Activated gamma-delta T cell treated with Interleukin-2 at 50 U/mL for 16 hours (primary cell): ENCODE measurements around the gene CST7.

Source experiments
- DNase-seq: peaks from one replicate; pipeline ENCODE4 v3.0.0-alpha.2; 2020

The CST7 gene

DNA sequence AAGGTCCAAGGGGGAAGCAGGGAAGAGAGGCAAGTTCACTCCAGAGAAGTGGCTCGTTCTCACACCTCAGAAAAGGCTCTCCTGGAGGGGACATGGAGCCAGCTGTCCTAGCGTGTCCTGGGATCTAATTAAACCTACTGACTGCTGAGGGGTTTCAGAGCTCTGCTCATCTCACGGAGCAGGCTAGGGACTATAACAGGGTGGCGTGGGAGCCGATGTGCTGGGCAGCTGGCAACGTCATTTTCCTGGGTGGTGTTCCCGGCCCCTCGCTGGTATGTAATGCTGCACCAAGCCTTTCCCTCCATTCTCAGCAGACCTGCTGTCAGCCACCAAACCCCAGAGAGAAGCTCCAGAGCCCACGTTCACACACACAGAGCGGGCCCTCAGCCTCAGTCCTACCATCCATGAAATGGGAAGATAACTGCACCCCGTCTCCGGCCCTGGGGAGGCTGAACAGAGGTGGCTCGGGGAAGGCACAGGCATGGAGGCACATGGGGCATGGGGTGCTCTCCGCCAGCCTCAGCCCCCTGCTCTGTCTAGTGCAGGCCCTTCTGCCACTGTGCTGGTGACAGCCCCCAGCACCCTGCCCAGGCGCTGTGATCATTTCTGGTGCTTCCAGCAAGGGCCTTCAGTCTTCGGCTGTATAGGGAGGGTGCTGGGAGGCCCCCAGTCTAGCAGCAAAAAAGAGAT lies 1.9 kb downstream of the CST7 start:
- no peak for DNase-seq

DNA sequence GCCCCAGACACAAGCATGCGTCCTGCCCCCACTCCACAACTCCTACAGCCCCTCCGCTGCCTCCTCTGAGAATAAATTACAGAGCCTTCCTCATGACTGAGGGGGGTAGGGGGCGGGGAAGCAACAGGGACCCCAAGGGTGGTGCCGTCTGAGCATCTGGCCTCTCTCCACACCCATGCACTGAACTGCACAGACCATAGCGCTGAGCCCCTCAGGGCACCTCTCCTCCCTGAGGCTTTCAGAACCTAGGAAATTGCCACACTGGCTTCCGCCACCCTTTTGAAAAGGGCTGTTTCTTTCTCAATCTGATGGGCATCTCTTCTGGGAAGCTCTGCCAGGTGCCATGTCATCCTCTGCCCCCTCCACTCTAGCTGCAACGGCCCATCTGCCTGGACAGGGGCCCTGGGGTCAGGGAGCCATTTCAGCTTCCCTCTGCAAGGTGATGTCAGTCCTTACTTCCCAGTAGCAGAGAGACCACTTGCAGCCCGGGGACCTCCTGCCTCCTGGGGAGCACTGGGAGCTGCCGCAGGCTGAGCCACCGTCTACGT lies 2.5 kb downstream of the CST7 start:
- DNase-seq, result no peak

DNA sequence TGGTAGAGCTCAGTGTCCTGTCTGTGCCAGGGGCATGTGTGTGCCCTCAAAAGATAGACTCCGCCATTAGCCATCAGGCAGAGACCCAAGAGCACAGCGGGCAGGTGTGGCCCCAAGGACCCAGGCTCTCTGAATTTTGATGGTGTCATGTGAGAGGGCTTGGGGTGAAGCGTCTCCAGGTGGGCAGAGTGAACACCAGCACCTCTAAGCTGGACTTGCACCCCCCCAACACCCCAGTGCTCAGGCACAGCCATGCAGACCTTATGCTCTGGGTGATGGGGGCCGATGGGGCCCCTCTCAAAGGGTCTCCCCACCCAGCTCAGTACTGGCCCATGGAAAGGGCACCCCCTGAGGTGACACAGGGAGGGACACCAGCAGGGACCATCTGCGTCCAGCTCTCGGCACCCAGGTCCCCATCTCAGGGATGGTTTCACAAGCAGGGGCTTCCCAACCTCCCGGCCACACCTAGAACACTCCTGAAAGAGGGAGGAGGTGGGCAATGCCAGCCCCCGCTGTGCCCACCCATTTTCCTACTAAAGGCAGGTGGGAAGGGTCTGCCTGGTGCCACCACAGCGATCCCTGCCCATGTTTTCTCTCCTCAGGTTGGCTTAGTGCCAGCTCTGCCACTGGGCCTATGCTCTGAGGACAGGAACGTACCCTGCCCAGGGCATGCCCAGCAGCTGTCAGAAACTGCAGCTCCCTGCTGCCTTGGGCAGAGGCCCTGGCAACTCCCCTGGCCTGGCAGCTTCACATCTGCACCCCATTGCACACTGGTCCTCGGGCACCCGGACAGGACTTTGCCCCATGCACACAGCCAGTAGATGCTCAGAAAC lies 3.5 kb downstream of the CST7 start:
- DNase-seq, result no peak

DNA sequence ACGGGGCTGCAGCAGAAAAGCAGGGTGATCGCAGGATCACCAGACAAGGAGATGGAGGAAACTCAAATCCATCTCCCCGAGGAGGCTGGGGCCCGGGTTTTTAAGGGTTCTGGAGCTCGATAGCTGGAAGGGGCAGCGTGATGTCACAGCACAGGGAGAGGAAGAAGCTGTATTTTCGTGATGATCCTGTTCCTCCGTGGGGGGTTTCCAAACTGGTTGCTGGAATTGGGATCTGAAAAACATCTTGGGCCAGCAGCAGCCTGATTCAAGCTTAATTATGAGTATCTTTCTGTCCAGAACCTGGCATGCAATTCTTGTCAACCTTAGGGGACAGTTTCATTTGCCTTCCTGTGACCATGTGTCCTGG lies 4.1 kb downstream of the CST7 start:
- no peak for DNase-seq

DNA sequence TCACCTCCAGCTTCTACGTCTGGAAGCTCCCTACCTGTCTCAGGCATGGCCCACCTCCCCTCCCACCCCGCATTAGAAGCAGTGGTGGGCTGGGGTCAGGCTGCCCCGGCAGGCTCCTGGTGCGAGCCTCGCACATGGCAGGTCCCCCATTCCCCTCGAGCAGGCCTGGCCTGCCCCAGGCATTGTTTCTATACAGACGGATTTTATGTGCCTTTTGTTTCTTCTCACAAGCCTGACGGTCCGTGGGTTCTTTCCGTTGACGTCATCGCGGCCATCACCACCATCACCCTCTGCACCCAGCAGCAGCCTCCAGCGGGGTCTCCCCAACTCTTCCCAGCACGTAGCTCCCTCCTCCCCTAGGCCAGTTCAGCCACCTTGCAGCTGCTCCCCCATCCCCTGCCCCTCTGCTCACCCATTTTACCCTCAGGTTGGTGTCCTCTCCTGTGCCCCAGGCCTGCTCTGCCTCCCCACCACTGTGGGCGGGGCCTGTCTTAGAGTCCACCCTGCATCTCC lies 4.6 kb downstream of the CST7 start:
- no peak for DNase-seq

DNA sequence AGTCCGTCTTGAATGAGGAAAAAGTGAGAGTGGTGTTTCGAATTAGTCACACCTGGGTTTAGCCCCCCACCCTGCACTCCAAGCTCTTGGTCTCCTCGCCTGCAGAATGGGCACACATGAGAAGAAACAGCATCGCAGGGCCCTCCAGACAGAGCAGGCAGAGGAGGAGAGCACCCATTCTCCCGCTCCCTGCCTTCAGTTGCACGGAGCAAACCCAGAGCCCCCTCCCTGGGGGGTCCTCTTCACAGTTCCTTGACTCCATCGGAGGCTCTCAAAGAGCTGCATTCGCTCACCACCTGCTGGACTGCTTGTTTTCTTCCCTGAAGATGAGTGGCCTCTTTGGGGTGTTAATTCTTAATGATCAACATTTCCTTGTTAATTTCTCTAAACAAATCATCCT lies 5.1 kb downstream of the CST7 start:
- no peak for DNase-seq

DNA sequence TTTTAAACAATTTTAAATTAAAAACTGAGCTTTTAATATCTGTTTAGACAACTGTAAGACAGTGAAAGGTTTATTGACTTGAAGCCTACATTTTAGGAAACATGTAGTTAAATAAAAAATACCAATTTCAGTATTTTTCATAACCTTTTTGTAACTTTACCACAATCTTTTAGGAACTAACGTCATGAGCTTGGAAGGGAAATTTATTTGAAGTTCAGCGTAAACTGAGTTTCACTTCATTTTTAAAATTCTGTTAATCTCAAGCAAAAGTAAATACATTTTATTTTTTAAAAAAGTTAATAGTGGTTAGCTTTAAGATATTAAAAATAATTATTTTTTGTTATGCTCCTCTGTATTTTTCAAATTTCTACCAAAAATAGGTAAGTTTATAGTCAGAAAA lies 5.5 kb downstream of the CST7 start:
- DNase-seq, result no peak

DNA sequence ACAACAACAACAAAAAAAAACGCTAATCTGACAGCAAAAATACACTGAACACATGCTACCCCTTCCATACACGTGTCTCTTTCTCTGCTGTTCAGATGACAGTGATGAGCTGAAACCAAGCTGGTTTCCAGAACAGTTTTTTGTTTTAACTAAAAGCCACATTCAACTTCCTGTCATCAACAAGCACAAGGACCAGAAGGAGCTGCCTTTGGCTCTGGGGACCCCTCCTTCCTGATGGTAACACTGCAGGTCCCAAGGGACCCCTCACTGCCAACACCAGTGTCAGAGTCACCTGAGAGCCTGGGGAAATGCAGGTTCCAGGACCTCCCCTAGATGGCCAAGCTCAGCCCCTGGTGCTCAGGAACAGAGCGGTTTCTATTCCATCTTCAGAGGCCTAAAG lies 6.0 kb downstream of the CST7 start:
- no peak for DNase-seq

DNA sequence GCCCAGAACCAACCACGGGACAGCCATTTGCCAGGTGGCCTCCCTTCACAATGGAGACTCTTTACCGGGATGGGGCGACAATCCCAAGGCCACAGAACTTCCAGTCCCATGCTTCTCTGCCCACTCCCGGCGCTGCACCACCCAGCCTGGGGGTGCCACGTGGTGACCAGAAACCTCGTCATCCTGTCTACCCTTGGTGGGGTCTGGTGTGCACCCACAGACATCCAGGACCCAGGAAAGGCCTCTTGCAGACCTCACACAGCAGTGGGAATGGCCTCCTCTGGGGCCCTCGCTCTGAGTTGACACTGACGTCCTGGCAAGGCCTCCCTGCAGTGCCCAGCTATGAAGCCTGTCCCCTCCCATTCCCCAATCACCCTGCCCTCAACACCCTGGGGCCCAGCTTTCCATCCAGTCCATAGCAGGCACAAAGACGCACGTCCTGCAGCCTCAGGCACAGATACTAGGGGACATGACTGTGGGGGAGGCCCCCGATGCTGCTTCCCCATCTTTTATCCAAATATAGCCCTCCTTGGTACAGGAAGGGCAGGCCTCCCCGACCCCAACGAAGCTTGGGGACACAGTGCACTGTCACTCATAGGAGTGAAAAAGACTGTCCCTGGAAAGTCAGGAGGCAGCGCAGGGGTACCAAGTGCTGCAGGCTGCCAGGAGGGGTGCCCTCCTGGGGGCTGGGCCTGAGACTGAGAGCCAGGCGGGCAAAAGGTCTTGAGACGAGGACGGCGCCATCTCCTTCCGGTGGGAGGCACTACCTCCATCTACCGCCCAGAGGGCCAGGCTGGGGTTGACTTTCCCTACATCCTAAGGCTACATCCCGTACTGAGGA lies 7.2 kb downstream of the CST7 start:
- DNase-seq, result no peak

DNA sequence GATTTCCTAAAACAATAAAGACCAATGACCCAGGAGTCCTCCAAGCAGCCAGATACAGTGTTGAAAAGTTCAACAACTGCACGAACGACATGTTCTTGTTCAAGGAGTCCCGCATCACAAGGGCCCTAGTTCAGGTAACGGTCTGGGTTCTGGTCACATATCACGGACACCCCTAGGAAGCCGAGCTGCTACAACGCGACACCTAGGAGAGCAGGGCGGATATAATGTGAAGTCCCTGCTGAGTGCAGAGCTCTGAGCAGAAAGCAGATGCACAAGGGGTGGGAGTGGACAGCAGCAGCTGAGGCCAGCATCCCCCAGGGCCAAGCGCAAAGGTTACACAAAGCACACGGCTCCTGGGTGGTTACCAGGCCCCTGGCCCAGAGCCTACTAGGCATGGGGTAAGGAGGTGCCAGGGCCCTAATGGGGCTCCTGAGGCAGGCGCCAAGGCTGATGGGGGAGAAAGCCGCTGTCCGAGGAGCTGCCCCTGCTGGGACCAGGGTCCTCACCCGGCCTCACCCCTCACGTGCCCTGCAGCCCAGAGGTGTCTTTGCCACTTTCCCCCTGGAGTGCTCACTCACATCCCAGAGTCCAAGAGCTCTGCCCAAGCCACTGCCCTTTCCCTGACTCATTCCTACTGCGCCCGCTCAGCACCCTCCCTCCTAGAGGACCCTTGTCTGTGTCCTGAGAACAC lies 8.4 kb downstream of the CST7 start:
- no peak for DNase-seq

DNA sequence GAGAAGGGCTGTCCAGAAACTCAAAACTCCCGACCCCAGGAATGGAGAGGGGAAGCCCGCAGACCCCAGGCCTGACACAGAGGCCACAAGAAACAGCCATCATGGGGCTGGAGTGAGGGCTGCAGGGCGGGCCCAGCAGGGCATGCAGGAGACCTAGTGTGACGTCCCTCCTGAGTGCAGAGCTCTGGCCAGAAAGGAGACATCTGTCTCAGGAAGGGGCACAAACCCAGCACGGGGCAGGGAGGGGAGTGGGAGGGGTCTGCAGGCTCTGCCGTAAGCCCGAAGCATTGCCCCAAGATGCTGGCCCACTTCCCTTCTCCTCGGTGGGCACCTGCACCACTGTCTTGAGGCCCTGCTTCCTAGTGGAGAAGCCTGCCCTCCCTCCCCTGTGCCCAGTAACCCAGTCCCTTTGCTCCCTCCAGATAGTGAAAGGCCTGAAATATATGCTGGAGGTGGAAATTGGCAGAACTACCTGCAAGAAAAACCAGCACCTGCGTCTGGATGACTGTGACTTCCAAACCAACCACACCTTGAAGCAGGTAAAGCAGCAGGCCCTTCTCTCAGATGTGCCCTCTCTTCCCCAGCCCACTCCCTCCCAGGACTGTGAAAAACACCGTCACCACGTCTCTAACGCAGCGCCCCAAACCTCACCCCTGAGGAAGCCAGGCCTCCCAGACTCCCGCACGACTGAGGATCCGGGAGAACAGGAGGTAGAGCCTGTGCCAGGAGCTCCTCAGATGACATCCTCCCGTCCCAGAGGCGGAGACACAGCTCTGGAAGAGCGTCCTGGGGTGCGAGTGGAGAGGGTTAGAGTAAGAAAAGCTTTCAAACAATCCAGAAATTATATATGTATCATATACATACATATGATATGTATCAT lies 9.7 kb downstream of the CST7 start:
- no peak for DNase-seq

DNA sequence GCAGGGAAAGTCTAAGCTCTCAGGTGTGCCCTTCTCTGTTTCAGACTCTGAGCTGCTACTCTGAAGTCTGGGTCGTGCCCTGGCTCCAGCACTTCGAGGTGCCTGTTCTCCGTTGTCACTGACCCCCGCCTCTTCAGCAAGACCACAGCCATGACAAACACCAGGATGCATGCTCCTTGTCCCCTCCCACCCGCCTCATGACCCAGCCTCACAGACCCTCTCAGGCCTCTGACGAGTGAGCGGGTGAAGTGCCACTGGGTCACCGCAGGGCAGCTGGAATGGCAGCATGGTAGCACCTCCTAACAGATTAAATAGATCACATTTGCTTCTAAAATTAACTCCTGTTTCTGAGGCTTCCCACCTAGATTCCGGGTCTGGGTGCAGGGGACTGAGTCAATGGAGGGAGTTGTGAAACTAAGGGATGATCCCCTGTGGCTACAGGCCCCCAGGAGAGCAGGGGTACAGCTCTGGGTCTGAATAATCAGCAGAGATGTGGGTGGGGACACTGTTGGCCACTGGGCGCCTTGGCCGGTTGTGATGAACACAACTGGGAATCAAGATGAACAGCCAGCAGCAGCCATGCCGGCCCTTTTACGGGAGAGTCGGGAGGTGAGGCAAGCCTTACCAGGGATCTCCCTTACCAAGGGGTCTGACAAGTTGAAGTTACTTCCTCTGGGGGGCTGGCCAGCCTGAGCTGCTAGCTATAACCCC lies 10.7 kb downstream of the CST7 start:
- no peak for DNase-seq

DNA sequence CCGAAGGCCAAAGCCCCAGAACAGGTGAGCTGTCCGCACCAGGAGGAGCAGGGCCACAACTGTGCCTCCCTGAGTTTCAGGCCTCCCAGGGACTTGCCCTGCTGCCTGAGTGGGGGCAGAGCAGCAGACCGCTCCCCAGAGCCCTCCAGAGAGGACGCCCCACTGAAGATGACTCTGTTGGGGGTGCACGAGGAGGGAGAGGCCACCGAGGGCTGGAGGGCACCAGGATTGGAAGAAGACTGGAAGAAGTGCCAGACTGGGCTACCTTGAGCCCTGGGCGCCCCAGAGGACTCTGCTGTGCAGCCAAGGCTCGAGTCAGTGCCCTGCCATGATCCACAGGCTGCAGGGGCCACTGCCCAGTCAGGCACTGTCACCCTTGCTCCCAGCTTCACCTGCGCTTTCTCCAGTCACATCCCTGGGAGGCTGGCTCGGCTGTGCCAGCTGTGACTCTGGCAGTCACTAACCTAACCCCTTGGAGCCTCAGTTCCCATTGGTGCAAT lies 11.3 kb downstream of the CST7 start:
- no peak for DNase-seq

DNA sequence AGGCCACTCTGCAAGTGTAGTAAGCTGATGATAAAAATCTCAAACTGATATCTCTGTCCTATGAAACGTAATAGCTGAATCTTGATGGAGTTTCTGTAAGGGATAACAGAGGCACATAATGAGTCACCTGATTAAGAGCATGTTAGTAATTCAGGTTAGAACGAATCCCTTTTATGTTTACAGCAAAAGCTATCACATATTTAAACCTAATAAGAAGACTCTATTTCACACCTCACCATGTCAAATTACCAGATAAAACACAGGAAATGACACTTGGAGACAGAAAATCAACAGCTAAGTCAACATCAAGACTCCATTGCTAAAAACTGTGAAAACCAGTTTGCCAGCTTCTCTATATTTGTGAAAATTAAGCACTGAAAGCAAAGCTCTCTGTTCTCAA lies 11.8 kb downstream of the CST7 start:
- DNase-seq, result no peak

DNA sequence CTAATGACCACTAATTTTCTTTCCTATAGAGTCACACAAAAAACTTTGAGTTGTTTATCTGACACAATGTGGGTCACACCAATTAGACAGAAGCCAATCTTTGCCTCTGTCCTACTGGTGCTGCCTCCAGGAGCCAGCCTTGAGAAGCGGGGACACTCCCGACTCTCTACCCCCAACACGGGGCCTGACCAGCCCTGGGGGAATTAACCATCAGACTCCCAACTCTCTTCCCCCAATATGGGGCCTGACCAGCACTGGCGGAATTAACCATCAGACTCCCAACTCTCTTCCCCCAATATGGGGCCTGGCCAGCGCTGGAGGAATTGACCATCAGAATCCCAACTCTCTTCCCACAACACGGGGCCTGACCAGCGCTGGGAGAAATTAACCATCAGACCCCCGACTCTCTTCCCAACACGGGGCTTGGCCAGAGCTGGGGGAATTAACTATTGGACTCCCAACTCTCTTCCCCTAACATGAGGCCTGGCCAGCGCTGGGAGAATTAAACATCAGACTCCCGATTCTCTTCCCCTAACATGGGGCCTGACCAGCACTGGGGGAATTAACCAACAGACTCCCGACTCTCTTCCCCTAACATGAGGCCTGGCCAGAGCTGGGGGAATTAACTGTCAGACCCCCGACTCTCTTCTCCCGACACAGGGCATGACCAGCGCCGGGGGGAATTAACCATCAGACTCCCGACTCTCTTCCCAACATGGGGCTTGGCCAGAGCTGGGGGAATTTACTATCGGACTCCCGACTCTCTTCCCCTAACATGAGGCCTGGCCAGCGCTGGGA lies 12.5 kb downstream of the CST7 start:
- no peak for DNase-seq

DNA sequence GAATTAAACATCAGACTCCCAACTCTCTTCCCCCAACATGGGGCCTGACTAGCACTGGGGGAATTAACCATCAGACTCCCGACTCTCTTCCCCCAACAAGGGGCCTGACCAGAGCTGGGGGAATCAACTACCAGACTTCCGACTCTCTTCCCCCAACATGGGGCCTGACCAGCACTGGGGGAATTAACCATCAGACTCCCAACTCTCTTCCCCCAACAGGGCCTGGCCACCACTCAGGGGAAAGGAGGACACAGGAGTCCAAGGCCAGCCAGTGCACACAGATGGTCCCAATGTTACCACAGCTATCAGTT lies 13.1 kb downstream of the CST7 start:
- no peak for DNase-seq

DNA sequence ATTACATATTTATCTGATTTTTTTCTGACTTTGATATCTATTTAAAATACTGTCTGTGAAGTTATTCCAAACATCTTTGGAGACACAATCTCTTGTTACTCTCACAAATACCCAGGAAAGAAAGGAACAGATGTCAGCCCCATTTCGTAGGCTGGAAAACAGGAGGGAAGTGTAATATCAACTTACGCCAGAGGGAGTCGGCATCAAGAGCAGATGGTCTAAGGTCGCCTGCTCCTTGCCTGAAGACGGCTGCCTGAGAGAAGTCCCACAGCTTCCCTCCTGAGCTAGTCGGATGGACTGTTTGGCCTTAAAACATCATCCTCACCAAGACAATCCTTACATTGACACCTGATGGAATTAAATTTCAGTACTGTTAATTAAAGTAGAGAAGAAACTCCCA lies 13.4 kb downstream of the CST7 start:
- no peak for DNase-seq

DNA sequence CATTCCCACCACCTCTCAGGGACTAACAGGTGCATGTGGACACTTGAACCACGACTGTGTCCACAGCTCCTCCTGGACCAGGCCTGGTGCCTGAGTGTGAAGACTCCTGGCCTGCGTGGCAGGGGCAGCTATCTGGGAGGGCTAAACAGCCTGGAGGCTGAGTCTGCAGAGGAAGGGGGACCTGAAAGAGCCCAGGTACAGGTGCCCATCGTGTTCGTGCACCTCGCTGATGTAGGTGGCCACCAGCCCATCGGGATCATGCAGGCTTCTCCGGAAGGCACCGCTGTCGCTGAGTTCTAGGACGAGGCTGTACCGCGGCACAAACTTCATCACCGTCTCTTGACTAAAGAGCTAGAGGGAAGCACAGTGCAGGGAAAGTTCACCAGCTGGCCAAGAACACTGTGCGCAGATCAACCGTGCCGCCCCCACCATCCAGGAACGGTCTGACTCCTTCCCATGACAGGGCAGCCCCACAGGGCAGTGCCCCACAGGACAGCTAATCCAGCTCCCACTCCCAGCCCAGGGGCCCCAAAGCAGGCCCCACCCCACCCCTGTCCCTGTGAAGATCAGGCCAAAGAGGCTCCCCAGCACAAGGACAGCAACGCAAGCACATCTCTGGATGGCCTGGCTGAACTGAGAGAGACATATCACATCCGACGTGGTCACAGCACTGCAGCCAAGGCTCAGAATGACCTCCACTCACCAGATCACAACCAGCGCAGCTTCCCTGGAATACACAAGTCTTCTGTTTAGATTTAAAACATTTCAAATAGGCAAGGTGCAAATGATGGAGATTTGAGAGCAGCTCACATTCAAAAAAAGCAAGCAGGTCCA lies 14.8 kb downstream of the CST7 start:
- no peak for DNase-seq

DNA sequence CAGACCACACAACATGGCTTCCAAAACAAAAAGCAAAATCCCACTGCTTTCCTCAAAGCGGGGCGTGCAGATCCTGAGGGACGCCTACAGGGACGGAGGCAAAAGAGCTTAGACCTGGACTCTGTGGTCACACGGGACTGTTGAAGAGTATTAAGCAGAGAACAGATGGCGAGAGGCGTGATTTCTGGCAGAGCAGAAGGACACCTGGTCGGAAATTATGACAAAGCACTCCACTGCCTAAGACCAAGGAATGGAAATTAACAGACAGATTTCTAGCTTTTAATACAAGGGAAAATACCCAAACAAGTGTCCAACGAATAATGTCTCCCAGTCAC lies 15.4 kb downstream of the CST7 start:
- DNase-seq, result no peak
